PFSK-1 (cell line): ENCODE data around the gene CEP41.

ENCODE experiments used
- POLR2AphosphoS5 ChIP-seq: IDR thresholded peaks from 2 replicates; pipeline ENCODE4 v1.6.1; 2012; ENCODE audit warnings: low read depth, mild to moderate bottlenecking, control low read depth, low read length, moderate library complexity
- SIN3A ChIP-seq: IDR thresholded peaks from 2 replicates; pipeline ENCODE4 v1.6.1; 2012; ENCODE audit warnings: mild to moderate bottlenecking, low read length, moderate library complexity, borderline replicate concordance; ENCODE audit not compliant: insufficient read depth
- TAF1 ChIP-seq: IDR thresholded peaks from 2 replicates; pipeline ENCODE4 v1.6.1; 2012; ENCODE audit warnings: low read length, control low read depth, borderline replicate concordance; ENCODE audit not compliant: insufficient read depth
- TF ChIP-seq, protein P1 (sequence below), 2 experiments: IDR thresholded peaks; 2 replicates each; pipeline versions ENCODE4 v1.6.1 to v1.8.0; 2011 to 2012; ENCODE audit warnings: low read depth in 2 of 2, low read length in 2 of 2, control low read depth in 1 of 2, inconsistent platforms in 1 of 2, mild to moderate bottlenecking in 1 of 2, moderate library complexity in 1 of 2; ENCODE audit not compliant: insufficient read depth in 1 of 2

DNA sequence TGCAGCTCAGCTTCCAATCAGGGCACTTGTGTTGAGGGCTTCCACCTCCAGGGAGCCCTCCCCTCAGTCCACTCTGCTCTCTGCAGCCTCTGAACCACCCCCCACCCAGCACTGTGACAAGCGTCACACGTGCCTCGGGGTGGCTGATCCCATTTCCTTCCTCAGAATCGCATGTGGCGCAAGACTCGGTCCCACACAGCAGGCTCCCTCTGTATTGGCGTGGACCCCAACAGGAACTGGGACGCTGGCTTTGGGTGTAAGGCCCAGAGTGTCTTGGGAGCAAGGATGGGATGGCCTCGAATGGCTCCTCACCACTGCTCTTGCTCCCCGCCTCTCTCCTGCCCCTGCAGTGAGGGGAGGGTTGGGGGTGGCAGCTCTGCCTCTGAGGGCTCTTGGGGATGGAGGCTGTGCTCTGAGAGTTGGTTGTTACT, 56.4 kb downstream of the CEP41 start:
- TF ChIP-seq POLR2AphosphoS5, result no peak
- TF ChIP-seq, protein P1, sequence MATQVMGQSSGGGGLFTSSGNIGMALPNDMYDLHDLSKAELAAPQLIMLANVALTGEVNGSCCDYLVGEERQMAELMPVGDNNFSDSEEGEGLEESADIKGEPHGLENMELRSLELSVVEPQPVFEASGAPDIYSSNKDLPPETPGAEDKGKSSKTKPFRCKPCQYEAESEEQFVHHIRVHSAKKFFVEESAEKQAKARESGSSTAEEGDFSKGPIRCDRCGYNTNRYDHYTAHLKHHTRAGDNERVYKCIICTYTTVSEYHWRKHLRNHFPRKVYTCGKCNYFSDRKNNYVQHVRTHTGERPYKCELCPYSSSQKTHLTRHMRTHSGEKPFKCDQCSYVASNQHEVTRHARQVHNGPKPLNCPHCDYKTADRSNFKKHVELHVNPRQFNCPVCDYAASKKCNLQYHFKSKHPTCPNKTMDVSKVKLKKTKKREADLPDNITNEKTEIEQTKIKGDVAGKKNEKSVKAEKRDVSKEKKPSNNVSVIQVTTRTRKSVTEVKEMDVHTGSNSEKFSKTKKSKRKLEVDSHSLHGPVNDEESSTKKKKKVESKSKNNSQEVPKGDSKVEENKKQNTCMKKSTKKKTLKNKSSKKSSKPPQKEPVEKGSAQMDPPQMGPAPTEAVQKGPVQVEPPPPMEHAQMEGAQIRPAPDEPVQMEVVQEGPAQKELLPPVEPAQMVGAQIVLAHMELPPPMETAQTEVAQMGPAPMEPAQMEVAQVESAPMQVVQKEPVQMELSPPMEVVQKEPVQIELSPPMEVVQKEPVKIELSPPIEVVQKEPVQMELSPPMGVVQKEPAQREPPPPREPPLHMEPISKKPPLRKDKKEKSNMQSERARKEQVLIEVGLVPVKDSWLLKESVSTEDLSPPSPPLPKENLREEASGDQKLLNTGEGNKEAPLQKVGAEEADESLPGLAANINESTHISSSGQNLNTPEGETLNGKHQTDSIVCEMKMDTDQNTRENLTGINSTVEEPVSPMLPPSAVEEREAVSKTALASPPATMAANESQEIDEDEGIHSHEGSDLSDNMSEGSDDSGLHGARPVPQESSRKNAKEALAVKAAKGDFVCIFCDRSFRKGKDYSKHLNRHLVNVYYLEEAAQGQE (IDR thresholded peaks at IDR 0.05; ENCODE audit: insufficient read depth in 1 of 2, low read depth in 2 of 2, low read length in 2 of 2), result no peak
- TF ChIP-seq SIN3A, result no peak
- TF ChIP-seq TAF1, result no peak
